GM21447 (cell line): ENCODE results near the gene ACADS.
"Not testable (repeated sequence)": the region's sequence is repeated elsewhere in the genome, so short reads cannot be mapped to it uniquely, and the experiment has no call there.

Source experiments
- ATAC-seq: cut with Tn5 transposase; IDR thresholded peaks from one replicate; pipeline ENCODE4 v1.9.1; 2021; ENCODE audit not compliant: unreplicated experiment

Gene ACADS

DNA sequence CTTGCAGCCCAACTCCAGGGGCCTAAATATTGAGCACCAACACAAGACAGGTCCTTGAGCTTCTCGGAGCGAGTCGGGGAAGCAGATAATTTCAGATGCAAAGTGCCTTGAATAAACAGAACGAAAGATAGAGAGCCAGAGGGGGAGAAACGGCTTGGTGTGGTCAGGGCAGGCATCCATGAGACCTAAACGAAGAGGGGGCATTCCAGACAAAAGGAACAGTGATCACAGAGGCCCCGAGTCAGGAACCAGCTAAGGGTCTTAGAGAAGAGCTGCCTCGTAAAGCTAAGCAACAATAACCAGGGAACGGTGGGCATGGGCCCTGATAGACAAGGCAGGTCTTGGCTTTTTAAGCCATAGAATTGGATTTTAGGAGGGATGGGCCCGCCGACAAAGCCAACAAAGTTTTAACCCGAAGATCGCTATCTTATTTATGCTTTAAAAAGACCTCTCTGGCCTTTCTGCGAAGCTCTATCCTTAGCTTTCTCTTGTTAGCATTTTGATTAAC, 421 bp upstream of the ACADS start:
- ATAC-seq = no peak

DNA sequence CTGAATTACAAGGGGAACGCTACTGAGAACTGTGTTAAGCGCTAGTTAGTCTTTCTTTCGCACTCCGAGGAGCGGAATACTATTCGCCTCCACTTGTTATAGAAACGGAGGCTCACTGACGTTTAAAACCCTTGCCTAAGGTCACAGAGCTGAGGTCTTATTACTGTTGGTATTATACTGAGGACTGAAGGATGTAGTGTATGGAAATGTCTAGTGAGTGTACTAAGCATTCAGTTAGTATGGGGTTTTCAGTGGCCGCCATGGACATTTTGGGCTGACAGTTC, 826 bp downstream of the ACADS start:
- ATAC-seq = no peak

DNA sequence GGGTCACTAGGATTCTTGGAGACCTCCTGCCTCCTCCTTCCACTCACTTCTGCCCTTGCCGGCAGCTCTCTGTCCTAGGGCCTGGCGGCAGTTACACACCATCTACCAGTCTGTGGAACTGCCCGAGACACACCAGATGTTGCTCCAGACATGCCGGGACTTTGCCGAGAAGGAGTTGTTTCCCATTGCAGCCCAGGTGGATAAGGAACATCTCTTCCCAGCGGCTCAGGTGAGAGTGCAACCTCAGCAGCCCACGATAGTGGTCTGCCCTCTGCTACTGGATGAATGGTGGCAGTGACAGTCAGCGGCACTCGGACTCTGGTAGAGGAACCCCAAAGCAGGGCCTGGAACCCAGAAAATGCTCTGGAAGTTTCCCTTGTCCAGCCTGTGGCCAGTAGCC, 1.3 kb downstream of the ACADS start:
- ATAC-seq = no peak

DNA sequence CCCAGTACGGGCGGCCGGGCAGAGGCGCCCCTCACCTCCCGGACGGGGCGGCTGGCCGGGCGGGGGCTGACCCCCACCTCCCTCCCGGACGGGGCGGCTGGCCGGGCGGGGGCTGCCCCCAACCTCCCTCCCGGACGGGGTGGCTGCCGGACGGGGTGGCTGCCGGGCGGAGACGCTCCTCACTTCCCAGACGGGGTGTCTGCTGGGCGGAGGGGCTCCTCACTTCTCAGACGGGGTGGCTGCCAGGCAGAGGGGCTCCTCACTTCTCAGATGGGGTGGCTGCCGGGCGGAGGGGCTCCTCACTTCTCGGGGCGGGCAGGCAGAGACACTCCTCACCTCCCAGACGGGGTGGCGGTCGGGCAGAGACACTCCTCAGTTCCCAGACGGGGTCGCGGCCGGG, 6.6 kb downstream of the ACADS start:
- not testable (repeated sequence) for ATAC-seq

DNA sequence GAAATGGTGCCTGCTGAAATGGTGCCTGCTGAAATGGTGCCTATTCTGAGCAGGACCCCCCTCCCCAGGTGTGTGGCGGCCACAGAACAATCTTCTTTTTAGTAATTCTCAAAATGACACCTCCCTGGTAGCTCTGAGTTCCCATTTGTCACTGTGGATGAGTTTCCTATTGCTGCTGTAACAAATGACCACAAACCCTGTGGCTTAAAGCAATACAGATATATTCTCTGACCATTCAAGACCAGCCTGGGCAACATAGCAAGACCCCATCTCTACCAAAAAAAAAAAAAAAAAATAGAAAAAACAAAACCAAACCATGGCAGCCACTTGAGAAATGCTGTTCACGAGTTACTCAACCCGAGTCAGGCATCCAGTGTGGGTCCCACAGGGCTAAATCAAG, 7.9 kb downstream of the ACADS start:
- ATAC-seq = no peak

DNA sequence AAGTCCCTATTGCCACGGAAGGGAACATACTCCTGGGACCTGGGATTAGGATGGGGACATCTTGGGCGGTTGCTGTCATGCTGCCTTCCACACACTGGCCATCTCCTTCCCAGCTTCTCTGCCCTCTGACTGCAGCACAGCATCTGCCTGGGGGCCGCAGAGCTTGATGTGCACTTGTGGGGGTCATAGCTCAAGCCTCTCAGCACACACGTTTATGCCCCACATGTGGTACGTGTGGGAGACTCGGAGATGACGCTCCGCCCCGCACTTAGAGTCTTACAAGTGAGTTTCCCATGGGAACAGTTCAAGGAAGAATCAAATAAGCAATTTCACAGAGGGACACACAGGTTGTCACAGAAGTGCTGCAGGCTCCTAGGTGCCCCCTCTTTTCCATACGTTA, 8.6 kb downstream of the ACADS start:
- ATAC-seq = no peak

DNA sequence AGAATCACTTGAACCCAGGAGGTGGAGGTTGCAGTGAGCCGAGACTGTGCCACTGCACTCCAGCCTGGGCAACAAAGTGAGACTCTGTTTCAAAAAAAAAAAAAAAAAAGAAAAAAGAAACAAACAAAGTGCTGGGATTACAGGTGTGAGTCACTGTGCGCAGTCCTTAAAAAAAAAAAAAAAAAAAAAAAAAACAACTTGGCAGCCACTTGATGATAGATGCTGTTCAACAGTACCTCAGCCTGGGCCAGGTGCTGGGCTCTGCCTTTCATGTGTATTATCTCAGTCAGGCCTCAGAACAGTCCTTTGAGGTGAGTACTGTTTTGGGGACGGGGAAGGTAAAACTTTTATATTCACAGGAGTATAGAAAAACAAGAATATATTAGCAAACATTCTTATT, 9.6 kb downstream of the ACADS start:
- ATAC-seq = no peak

DNA sequence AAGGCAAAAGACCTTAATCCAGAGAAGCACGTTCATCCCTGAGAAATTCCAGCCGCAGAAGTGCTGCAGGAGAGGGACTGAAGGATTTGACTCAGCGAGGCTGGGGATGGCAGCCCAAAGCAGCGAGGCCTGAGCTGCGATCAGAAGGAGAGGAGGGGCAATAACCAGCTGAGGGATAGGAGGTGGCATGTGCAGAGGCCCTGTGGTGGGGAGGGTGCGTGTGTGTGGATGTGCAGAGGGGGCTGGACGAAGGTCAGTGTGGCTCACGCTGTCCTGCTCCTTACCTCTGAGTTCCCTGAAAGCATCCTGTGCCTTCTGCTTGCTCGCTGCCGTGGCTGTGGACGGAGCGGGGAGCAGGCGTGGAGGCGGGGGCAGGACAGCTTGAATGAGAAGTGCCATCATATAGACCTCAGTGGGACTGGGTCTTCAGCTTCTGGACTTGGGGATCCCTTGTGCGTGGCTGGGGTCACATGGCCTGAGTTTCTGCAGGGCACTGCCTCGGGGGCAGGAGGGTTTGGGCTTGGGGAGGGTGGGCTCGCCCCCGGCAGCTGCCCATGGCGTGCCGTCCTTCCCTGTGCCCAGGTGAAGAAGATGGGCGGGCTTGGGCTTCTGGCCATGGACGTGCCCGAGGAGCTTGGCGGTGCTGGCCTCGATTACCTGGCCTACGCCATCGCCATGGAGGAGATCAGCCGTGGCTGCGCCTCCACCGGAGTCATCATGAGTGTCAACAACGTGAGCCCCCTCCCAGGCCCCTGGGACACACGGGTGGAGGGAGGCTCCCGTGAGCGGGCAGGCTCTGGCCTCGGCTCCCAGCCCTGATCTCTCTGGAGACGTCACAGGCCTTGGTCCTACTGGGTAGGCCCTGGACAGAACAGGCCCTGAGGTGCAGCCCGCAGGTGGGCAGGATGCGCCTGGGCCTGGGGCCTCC, 11.0 kb downstream of the ACADS start:
- ATAC-seq = no peak

DNA sequence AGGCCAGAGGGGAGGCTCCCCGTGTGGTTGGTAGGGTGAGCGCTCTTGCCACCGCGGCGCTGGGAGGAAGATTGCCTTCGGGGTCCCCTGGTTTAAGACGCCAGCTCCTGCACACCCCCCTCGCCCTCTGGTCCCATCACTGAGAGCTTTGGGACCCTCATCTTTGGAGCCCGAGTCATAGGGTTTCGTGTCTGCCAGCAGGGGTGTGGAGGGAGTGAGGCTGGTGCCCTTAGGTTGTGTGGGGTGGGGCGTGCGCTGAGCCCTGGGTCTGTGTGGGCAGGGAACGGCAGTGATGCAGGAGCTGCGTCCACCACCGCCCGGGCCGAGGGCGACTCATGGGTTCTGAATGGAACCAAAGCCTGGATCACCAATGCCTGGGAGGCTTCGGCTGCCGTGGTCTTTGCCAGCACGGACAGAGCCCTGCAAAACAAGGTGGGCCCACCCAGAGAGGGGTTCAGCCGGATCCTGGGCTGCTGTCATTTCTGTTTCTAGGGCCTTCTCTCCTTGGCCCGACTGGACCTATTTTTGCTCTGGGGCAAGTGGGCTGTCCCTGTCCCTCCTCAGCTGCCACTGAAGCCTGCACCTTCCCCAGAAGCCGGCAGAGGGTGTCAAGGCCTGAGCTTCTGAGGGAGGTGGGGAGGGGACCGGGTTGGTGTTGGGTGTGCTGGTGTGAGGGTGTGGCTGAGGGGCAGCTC, 12.1 kb downstream of the ACADS start:
- no peak for ATAC-seq

DNA sequence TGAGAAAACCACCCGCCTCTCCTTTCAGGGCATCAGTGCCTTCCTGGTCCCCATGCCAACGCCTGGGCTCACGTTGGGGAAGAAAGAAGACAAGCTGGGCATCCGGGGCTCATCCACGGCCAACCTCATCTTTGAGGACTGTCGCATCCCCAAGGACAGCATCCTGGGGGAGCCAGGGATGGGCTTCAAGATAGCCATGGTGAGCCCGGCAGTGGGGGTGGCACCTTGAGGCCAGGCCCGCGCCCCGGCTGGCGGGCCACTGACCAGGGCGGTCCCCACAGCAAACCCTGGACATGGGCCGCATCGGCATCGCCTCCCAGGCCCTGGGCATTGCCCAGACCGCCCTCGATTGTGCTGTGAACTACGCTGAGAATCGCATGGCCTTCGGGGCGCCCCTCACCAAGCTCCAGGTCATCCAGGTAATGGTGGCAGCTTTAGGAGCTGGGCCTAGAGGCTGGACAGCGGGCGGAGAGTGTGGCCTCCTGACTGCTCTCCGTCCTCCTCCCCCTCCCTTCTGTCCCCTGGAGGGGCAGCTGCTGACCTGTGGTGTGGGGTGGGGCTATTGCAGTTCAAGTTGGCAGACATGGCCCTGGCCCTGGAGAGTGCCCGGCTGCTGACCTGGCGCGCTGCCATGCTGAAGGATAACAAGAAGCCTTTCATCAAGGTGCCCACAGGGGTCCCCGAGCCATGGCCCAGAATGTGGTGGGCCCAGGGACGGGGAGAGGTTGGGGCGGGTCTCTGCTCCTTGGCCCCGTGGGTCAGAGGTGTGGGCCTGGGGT, 12.8 kb downstream of the ACADS start:
- ATAC-seq = no peak

DNA sequence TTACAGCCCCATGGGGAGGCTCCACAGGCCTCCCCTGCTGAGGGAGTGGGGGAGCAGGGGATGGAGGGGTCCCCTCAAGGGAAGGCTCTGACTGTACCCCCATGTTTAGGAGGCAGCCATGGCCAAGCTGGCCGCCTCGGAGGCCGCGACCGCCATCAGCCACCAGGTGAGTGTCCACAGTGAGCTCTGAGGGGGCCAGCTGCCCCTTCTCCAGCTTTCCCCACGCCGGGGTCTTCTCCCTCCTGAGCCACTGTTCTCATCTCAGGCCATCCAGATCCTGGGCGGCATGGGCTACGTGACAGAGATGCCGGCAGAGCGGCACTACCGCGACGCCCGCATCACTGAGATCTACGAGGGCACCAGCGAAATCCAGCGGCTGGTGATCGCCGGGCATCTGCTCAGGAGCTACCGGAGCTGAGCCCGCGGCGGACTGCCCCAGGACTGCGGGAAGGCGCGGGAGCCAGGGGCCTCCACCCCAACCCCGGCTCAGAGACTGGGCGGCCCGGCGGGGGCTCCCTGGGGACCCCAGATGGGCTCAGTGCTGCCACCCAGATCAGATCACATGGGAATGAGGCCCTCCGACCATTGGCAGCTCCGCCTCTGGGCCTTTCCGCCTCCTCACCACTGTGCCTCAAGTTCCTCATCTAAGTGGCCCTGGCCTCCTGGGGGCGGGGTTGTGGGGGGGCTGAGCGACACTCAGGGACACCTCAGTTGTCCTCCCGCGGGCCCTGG, 13.6 kb downstream of the ACADS start:
- no peak for ATAC-seq

DNA sequence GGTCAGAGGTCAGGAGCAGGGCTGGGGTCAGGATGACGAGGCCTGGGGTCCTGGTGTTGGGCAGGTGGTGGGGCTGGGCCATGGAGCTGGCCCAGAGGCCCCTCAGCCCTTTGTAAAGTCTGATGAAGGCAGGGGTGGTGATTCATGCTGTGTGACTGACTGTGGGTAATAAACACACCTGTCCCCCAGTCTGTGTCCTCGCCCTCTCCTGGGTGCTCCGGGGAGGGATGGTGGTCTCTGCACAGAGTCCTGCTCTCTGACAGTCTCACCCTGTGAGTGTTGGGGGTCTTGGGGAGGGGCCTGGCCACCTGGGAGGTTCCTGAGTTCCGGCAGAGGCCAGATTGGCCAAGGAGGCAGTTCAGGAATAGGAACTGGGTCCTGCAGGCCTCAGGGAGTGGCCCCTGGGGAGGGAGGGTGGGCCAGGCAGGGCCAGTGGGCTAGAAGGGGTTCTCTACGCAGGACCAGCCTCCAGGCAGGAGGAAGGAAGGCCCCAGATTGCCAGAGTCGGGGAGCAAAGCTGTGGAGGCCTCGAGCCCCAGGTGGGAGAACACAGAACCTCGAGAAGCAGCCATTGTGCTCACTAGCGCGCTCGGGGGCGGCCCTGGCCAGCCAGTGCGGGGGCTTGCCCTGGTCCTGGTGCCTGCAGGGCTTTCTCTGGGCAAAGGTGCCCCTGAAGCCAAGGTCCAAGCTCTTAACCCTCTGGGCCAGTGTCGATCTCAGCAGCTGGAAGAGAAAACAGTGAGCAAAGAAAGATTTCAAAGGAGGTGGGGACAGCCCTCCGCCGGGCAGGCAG, 14.4 kb downstream of the ACADS start:
- ATAC-seq = no peak

DNA sequence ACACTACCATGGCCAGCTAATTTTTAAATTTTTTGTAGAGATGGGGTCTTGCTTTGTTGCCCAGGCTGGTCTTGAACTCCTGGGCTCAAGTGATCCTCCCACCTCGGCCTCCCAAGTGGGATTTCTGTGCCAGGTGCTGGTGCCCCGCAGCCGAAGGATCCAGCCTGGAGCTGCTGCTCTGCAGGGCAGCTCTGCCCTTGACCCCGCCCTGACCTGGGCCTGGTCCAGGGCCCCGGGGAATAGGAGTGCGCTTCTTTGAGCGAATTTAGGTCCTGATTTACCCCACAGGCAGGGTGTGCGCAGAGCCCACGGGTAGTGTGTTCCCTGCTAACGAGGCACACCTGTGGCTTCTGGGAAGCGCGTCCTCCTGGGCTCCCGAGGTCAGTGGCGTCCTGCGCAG, 15.2 kb downstream of the ACADS start:
- ATAC-seq = no peak

DNA sequence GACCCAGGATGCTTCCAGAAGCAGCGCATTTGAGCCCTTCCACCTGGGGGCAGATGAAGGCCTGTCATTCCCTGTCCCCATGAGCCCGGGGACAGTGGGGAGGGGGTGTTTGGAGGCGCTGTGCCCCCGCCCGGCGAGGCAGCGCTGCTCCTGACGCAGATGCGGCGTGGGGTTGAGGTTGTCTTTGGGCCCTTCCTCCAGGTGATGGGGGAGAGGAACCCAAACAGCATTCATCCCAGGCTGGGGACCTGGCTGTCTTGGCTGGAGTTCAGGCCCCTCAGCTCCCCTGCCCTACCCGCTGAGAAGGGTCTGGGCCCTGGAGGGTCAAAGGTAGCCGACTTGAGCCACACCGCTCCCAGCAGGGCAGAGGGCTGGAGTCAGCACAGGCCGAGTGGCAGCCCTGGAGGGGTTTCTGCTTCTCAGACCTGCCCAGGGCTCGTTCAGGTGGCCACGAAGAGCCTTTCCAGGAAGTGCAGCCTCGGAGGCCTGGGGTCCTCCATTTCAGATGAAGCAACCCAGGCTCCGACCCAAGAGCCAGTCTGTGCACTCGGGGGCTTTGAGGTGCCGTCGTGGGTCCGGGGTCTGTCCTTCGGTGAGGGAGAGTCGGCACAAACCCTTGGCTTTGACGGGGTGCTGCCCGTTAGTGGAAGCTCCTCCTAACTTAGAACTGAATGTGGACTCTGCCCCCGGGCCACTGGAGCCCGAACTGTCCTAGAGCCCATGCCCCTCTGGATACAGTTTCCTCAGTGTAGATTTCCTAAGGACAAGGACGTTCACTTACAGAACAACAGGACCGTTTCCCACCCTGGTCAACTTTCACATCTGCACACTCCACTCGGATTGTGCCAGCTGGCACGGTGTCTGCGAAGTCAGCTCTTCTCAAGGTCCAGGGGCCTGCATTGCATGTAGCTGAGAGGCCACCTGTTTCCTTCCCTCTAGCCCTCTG, 16.1 kb downstream of the ACADS start:
- ATAC-seq = no peak

DNA sequence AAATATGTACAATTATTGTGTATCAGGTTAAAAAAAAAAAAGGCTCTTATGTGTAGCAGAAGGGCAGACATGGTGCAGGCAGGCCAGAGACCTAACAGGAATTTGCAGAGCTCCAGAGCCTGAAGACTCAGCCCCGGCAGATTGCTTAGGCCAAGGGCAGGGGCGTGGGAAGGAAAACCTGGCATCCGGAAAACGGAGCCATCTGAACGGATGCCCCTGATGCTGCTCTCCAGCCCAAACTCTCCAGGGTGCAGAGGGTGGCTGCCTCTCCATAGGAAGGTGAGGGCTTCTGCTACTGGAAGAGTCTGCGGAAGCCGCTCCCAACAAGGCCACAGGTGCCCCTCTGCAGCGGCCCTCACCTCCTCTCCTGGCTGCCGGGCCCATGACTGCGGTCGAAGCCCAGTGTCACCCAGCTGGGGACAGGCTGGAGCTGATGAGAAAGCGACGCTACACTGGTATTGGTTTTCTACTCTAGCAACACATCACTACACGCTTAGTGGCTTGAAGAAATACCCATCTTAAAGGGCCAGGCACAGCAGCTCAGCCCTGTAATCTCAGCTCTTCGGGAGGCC, 19.4 kb downstream of the ACADS start:
- no peak for ATAC-seq

DNA sequence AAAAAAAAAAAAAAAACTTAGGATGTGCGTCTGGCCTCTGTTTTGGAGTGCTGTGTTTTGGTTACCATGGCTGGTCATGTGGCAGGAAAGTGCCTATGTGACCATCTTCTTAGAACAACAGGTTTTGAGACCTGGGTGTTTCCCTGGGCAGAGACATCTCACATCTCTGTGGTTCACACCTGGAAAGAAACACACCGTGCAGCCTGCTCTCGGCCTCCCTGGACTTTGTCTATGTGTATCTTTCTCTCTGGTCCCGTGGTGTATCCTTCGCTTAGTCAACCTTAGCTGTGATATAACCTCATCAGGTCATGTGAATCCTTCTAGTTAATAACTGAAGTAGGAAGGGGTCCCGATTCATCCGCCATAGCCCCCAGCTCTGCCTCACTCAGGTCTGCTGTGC, 22.6 kb downstream of the ACADS start:
- ATAC-seq = no peak

DNA sequence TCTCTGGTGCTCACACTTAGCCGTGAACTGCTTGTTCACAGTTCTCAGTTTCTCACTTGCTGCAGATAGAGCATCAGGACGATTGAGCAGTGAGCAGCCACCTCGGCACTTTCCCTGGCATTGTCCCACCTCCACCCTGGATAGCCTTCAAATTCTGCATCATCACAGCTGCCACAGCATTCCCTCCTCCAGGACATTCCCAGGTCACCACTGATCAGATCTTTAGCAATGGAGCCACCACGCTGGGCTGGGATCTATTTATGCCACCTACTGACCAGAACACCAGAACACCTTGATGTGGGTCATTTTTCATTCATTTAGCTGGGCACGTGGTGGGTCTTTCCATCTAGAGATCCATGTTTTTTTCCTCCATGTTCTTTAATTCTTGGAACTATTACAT, 23.6 kb downstream of the ACADS start:
- no peak for ATAC-seq

DNA sequence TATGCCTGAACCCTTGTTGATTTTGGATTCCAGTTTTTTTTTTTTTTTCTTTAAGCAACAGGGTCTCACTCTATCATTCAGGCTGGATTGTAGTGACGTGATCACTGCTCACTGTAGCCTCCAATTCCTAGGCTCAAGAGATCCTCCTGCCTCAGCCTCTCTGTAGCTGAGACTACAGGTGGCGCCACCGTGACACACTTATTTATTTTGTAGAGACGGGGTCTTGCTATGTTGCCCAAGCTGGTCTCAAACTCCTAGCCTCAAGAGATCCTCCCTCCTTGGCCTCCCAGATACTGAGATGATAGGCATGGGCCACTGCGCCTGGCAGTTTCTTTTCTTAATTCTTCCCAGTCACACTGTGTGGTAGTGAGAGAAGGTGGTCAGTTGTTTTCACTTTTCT, 25.2 kb downstream of the ACADS start:
- no peak for ATAC-seq

DNA sequence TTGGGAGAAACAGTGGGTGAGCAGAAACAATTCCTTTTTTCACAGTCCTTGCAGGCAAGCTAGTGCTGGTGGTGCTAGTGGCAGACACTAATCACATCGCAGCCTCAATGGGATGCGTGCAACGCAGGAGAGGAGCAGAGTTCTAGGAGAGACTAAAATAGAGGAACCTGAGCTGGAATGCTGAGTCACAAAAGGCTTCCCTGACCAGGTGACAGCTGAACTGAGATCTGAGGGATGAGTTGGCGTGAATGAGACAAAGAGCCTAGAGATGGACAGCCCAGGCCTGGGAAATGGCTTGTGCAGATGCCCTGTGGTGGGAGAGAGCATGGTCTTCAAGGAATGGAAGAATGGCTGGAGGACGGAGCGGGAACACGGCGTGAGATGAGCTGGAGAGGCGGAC, 25.8 kb downstream of the ACADS start:
- ATAC-seq = no peak
